HCEC 1CT (cell line): Measurements from ENCODE around the gene ANKRD28.

ENCODE experiments used
- DNase-seq: peaks from one replicate; pipeline ENCODE4 v3.0.0-alpha.2; 2017

Gene ANKRD28

DNA sequence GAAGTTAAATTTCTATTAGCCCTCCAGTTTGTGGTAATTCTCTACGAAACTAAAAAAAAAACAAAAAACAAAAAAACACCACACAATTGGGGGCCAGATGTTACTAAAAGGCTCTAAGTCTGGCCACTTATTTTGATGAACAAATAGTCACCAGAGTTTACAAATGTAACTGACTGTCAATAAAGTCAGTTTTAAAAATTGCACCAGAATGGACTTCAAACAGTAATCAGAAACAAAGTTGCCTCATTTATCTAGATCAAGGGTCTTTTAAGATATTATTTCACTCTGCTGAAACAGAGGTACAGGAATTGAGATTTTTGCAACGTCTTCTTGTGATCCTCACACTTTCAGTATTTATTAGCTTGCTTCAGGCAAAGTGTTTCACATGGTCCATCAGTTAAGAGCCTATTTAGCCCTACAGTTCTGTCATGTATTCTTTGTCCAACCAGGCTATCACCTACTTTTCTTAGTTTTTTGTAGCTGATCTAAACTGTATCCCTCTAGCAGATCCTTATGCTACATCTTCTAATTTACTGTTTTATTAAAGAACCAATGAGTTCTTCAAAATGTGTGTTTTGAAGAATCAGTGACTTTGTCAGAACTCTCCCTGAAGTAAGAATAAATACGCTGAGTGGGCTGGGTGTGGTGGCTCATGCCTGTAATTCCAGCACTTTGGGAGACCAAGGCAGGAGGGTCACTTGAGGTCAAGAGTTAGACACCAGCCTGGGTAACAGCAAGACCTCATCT lies 74.7 kb downstream of the ANKRD28 start:
- DNase-seq, result no peak

DNA sequence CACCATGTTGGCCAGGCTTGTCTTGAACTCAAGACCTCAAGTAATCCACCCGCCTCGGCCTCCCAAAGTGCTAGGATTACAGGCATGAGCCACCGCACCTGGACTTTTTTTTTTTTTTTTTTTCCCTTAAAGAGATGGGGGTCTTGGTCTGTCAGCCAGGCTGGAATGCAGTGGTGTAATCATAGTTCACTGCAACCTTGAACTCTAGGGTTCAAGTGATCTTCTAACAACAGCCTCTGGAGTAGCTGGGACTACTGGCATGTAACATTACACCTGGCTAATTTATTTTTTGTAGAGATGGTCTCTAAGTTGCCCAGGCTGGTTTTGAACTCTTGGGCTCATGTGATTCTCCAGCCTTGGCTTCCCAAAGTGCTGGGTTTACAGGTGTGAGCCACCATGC lies 81.6 kb downstream of the ANKRD28 start:
- DNase-seq, result no peak

DNA sequence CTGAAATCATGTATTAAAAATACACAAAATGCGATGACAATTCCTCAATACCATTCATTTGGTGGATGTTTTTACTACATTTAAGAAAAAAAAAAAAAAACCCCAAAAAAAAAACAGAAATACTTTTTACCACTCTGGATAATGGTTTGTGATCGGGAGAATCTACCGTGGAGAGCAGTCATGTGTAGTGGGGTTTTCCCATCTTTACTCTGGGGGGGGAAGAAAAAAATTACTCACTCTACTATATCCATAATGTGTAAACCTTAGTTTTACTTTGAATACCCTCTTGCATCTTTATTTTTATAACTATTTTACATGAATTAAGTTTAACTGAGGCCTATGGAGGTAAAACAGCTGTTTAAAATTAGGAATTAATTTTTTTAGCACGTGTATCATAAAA lies 83.3 kb downstream of the ANKRD28 start:
- no peak for DNase-seq

DNA sequence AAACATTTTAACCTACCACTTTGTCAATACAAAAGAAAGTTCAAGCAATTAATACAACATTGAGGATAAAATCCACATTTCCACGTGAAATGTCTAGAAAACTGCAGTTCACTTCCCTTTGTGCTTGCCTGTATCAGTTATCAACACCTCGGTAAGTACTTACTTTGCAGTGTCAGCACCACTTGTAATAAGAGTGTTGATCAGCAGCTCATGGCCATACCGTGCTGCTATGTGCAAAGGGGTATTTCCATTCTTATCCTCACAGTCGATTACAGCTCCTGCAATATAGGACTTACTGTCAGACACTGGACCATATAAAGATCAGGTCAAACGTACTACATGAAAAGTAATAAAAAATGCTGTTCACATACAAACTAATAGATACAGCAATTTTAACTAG lies 84.4 kb downstream of the ANKRD28 start:
- no peak for DNase-seq

DNA sequence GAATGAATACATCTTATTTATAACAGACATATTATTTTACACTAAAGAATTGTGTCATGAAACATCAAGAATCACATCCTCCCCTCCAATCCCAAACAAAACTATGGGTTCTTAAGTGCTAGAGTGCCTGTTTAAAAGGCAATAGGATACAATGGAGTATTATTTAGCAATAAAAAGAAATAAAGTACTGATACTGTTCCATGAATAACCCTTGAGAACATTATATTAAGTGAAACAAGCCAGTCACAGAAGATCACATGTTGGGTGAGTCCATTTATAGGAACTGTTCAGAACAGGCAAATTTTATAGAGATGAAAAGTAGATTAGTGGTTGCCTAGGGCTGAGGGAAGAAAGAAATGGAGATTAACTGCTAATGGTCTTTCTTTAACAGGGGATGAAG lies 86.5 kb downstream of the ANKRD28 start:
- no peak for DNase-seq

DNA sequence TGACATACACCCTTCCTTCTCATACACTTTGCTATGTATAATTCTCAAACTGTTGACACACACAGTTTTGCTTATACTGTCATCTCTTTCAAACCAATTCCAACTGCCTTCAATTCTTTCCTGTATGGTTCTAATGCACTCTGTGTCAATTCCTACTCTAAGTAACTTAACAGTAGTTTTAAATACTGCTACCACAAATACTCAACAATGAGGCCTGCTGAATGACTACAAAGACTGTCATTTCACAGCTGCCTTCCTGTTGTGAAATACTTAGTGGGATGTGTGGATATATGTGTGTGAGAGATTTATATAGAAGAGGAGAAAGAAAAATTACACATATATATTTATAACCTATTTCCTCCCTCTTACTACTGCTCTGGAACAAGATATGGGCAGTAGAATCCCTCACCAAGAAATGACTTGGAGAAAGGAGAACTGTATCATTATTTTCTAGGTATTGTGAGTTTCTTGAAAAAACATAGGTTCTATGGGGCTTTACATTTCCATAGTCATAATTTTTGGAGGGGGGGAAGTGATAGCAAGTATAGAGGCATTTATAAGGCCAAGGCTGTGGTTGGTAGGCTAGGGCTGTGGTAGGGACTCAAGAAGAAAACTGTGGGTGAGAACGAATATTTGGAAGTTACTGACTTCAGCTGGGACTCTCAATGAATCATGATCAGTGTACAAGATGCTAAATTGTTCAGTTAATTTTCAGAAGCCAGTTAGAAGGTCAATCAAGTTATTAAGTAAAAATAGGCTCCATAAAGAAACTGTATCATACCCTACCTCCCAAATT lies 88.7 kb downstream of the ANKRD28 start:
- DNase-seq, result peak; percentile 81

DNA sequence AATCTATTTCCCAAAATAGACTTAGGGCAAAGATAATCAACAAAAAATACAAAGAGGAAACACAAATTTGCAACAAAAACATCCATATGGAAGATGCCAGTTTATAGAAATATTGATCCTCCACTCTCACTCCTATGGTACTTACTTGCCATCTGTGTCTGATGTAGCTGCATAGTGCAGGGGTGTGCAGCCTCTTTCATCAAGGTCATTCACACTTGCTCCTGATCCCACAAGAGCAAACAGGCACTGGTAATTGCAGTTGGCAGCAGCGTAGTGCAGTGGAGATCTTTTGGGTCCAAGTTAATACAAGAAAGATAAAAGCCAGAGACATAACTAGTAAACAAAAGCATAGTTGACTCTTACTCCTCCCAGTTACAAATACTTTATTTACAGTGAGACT lies 90.0 kb downstream of the ANKRD28 start:
- DNase-seq, result no peak

DNA sequence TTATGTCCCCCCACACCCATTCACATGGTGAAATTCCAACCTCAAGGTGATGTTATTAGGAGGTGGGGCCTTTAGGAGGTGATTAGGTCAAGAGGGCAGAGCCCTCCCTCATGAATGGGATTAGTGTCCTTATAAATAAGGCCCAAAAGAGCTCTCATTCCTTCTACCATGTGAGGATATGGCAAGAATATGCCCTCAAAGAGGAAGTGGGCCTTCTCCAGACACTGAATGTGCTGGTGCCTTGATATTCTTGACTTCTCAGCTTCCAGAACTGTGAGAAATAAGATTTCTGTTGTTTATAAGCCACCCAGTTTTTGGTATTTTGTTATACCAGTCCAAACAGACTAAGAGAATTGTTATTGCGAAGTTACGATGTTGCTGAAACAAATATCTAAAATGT lies 94.4 kb downstream of the ANKRD28 start:
- no peak for DNase-seq

DNA sequence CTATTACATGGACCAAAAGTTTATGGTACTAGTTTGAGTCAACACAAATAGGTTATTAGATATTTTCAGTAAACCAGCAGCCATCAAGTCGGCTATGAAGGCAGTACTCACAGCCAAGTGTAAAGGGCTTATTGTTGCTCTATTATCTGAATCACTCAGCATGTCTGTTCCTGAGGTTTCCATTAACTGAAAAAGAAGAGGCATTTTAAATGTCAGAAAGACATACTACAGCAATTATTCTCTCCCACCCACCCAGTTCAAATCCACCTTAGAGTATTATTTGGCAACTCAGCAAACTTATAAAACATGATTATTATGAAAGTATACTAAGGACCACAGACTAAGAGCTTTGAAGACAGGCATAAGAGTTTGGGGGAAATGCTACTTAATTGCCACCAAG lies 103.2 kb downstream of the ANKRD28 start:
- no peak for DNase-seq

DNA sequence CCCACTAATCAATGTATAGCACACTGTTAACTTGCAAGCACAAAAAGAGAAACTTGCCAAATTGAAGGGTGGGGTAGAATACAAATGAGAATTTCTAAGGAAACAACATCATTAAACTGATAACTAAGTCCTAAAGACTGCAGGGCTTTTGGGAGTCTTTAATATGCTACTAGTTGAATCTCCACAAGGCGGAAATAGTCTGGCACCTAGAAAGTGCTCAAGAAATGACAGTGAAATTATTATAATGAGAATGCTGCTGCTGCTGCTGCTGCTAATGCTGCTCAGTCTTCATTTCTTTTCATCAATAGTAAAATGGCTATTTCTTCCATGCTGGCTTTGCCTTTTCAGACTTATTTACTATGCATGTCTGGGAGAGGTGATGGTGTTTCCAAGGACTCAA lies 104.4 kb downstream of the ANKRD28 start:
- DNase-seq, result no peak

DNA sequence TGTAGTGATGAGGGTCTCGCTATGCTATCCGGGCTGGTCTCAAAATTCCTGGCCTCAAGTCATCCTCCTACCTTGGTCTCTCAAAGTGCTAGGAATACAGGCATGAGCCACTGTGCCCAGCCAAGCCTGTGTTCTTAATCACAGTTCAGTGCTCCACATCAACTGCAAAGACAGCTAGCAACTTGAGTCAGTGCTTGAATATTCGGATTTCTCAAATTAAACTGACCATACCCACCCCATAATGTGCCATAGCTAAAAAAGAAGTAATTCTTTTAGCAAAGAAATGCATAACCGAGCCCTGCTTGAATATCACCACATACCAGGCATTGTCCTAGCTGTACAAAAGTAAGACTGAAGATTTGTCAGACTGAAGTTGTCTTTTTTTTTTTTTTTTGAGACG lies 107.0 kb downstream of the ANKRD28 start:
- DNase-seq, result no peak

DNA sequence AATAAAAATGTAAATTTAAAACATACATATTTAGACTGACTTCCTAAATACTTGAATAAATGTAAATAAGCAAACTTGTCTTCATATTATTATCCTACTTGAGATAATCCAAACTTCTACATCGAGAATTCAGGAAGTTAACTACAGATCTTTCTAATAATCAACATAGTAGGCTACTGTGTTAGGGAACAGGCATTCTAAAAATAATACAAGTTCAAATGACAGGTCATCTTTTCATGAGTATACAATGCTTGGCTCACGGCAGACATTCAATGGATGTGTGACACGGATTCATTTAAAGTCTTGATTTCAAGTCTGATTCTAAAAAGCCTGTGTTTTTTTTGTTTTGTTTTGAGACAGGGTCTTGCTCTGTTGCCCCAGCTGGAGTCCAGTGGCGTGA lies 107.5 kb downstream of the ANKRD28 start:
- no peak for DNase-seq

DNA sequence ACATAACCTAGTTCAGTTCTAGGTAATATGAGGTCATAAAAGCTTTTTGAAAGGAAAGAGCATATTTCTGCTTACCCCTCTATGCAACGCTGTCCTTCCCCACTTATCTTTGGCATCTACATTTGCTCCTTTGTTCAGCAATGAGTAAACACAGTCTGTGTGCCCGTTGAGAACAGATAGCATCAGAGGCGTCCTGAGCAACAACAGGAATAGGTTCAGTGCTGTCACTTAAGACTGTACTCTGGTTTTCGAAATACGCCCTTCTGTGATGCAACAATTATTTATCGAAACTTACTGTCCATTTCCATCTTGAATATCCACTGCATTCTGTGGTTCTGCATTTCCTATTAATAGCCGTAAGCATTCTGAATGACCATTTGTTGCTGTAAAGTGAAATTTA lies 111.9 kb downstream of the ANKRD28 start:
- DNase-seq, result no peak

DNA sequence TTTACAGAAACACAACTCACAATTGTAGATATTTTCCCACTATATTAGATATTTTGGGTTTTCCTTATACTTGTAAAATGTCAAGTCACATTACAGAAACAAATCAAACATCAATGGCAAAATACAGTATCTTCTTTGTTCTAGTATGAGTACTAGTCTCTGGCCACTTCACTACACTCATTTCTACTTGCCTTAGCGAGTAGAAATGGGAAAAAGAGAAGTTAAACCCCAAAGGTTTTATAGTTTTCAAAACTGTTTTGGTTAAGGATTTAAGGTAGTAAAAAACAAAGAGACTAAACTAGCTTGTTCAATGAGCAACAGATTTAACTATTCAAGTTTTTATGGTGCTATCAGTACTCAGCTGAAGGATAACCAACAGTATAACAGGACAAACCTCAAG lies 114.5 kb downstream of the ANKRD28 start:
- DNase-seq, result no peak

DNA sequence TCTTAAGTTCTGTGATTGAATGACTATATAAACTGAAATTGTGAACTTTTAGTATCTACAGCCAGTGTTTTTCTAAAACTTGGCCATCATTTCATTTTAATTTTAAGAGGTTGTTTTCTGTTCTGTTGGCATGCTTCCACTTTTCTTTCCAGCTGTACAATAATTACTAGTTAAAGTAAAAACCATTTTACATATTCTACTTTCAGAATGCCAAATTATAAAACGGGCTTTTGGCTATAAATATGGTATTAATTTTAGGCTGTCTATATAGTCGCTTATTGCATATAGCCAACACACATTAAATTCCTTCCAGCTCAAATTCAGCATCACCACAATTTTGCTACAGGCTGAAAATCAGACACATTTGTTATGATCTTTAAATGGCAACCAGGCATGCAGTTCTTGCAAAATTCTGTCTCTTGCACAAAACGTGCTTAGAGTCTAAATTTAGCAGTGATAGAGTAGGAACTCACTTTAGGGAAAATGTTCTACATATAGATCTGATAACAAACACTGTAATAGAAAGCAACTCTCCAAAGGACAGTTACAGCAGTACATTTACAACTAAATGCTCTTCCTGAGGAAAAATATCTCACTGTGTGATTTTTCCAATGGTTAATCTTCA lies 115.1 kb downstream of the ANKRD28 start:
- DNase-seq, result peak; percentile 25

DNA sequence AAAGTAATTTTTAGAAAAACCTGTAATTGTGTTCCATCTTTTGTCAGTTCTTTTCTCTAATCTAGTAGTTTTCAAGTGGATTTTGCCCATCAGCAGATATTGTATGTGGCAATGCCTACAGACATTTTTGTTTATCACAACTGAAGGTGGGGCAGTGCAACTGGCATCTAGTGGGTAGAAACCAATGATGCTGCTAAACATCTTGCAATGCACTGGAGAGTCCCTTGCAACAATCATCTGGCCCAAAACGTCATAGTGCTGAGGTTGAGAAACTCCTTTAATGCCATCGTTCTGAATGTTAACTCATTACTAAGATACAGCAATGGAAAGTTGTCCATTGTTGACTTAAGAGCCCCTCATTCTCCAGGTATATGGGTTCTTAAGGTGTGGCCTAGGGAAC lies 116.1 kb downstream of the ANKRD28 start:
- no peak for DNase-seq

DNA sequence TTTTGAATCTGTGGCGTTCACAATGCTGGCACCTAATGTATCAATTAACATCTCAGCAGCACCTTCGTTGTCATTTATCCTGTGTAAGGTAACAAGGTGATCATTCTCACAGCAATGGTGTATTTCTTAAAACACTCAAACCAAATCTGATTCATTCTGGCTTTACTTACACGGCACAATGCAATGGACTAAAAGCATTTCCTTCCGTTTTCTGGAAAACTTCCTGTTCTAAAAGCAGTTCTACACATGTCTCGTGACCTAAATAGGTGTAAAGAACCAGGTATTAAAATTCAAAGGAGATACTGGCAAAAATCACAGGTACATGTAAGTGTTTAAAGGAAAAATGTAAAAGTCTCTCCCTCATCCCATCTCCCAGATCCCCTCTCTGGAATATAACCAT lies 118.5 kb downstream of the ANKRD28 start:
- no peak for DNase-seq

DNA sequence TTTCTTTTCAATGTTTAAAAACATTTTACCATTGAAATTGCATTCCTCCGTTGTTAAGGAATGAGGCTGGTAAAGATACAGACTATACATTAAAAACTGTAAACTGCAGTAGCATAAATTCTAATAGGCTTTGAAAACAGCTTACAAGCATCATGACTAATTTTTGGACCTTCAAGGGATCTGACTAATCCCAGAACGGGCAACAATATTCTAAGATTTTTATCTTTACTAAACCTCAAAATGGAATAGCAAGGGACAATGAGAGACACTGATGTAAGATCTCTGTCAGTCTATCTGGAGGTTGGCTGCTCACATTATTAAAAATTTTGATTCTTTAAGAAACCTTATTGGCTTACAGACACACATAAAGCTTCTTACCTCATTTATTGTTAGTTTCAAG lies 121.5 kb downstream of the ANKRD28 start:
- peak; percentile 16 for DNase-seq

DNA sequence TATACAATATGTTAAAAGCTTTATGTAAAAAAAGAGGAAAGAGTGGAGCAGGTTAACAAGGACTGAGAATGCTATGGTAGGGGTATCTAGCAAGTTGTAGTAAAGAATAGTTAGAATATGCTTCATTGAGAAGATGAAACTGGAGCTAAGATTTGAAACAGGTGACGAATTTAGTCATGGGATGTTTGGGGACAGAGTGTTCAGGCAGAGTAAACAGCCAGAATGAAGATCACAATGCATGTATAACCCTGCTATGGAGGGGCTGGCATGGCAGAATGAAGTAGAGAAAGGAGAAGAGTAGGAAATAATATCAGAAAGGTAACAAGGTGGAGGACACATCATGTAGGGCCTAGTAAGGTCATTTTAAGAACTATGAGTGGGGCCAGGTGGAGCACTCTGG lies 124.2 kb downstream of the ANKRD28 start:
- DNase-seq, result no peak

DNA sequence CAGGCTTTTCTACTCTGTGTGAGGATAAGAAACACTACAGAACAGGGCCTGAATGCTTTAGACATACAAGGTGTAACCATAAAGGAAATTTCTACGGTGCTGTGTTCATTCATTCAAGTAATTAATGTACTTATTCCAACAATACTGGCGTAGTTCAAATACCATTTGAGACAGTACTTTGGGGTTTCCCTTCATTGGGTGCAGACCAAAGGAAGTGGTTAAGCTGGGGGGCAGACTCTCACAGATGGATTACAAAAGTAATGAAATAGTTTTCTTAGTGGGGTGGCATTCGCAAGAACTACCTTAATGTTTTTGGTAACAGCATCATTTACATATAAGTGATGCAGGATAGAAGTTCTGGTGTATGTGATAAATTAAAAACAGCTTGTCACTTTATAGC lies 130.3 kb downstream of the ANKRD28 start:
- no peak for DNase-seq

DNA sequence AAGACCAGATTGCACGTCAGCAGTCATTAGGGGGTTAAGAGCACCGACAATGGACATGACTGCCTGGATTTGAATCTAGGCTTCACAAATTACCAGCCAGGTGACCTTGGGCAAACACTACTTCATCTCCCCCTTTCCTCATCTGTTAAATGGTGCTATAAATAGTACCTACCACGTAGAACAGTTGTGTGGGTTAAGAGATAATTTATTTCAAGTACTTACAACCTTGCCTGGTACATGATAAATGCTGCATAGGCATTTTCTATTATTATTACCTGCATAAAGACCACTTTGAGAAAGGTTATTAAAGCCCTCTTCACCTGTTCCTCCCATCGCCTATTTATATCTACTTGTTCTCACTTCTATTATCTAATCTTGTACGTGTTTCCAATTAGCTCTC lies 131.5 kb downstream of the ANKRD28 start:
- DNase-seq, result no peak

DNA sequence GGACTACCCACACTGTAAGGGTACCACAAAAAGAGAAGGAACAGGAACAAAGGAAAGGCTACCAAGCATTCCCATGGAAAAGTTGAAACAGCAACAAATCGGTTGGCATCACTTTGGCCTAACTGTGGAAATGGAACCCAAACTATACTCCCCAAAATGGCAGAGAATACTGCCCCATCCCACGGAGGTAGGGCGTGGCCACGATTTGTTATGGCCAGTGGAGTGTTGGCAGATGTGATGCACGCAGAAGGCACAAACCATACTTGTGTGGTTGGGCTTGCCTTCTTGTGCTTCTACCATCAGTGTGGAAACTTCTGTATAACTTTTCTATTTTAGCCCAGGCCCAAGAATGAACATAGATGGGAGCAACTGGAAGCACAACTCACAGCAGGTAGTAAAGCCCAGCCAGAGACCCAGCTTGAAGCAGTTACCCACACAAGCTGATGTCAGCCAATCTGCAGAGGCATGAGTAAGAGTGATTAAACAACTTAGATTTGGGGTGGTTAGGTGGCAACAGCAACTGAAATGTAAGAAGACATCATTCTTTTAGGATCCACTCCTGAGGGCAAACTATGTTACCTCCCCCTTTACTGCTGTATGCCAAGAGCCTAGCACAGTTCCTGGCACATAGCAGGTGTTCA lies 132.1 kb downstream of the ANKRD28 start:
- DNase-seq, result peak; percentile 26

DNA sequence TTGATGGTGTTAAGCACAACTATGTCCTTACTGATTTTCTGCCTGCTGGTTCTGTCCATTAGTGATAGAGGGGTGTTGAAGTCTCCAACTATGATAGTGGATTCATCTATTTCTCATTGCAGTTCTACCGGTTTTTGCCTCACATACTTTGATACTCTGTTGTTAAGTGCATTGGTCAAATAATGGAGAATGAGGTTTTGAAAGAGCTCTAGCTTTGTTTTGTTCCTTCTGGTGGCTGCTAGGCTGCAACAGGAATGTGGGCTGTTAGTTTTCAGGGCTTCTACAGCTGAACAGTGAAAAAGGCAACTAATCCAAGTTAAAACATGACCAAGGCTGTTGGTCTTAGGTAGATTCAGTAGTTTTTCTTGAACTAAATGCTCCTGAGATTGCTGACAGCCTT lies 133.6 kb downstream of the ANKRD28 start:
- DNase-seq, result no peak
